Measurements from ENCODE around the gene COG5. TPM values are rescaled to one million over a fixed set of nuclear protein-coding genes. Genes with fewer than 3 reads are reported as not detected.

Gene COG5
- polyA plus RNA-seq, 1 of the 3 experiments (the other 2 are of a cell fraction) = 21.2 TPM

Small RNA genes lying within 50 kb of the gene (small RNA-seq; reads per million reads assigned to genes)
- gene AC002381.1 (0 reads per million in 7 experiments), gene RF01233 (0 reads per million in 7 experiments)

Other genes starting within 250 kb of the COG5 start
- gene GPR22, start 93.9 kb downstream of the COG5 start, polyA plus RNA-seq (2012; rRNA removed) = 0.03 and 0.23 TPM in 2 replicates
- 9.7 and 11.5 TPM in 2 replicates for gene DUS4L, start 51 bp upstream of the COG5 start, polyA plus RNA-seq (2012; rRNA removed)
- 29.2 and 46.2 TPM in 2 replicates for gene BCAP29, start 16.3 kb upstream of the COG5 start, polyA plus RNA-seq (2012; rRNA removed)
- gene SLC26A4, start 96.9 kb upstream of the COG5 start, polyA plus RNA-seq (2012; rRNA removed) = 0.61 and 0.78 TPM in 2 replicates
- 26.0 and 28.8 TPM in 2 replicates for gene CBLL1, start 180.2 kb upstream of the COG5 start, polyA plus RNA-seq (2012; rRNA removed)
- gene SLC26A3, start 239.3 kb upstream of the COG5 start, polyA plus RNA-seq (2012; rRNA removed) = not detected in 2 replicates

Data from SK-N-SH (cell line).